Ovary (tissue), 3 donors: Measurements from ENCODE around the gene AGO1.

Experiments used
- CTCF ChIP-seq, 3 donors: fragments of 450-650 bp in 2 of 3; fragments of 200-600 bp in 1 of 3; IDR thresholded peaks; one replicate each; pipeline versions ENCODE4 v1.5.1 to v1.8.0; 2016 to 2022; ENCODE audit warnings: antibody characterized with exemption in 3 of 3, mild to moderate bottlenecking in 1 of 3
- POLR2A ChIP-seq: fragments of 450-650 bp; IDR thresholded peaks from one replicate; pipeline ENCODE4 v1.6.1; 2017; ENCODE audit warnings: antibody characterized with exemption, mild to moderate bottlenecking, moderate library complexity
- donor health status: DM: no; HTN: no; CAD: no.

GRCh38 chr1:35845766-35846165, 37.2 kb upstream of the AGO1 start:
- TF ChIP-seq CTCF (IDR thresholded peaks at IDR 0.05) (no peak), POLR2A (no peak)
